Activated T-helper 2 cell treated with anti-CD3 and anti-CD28 coated beads, Interferon-gamma antibody, Interleukin-2, Interleukin-4, amounts not matched to agents 10 μg/mL and 5 μg/mL and 100 μg/mL, durations not matched to agents 14 hours and 24 hours and 36 hours (primary cell): ENCODE data around the gene CNTFR. TPM values are rescaled to one million over a fixed set of nuclear protein-coding genes. Genes with fewer than 3 reads are reported as not detected.
A peak's percentile ranks its signal among the peaks of the same experiment; 100 is the strongest.

Source experiments
- DNase-seq: peaks from one replicate; pipeline ENCODE4 v3.0.0; 2021; ENCODE audit warnings: low spot score
- H3K27ac Mint-ChIP-seq: one replicate; pipeline ENCODE4 v1.8.0; 2021; ENCODE audit warnings: mixed read lengths
- H3K27me3 Mint-ChIP-seq: one replicate; pipeline ENCODE4 v1.8.0; 2021; ENCODE audit warnings: low read depth, mixed read lengths
- H3K36me3 Mint-ChIP-seq: one replicate; pipeline ENCODE4 v1.8.0; 2021; ENCODE audit warnings: low read depth, mixed read lengths
- H3K4me1 Mint-ChIP-seq: one replicate; pipeline ENCODE4 v1.8.0; 2021; ENCODE audit warnings: low read depth, mixed read lengths
- H3K4me3 Mint-ChIP-seq: one replicate; pipeline ENCODE4 v1.8.0; 2021; ENCODE audit warnings: low read depth, mild to moderate bottlenecking, moderate library complexity, mixed read lengths
- H3K9me3 Mint-ChIP-seq: one replicate; pipeline ENCODE4 v1.8.0; 2021; ENCODE audit warnings: mixed read lengths
- intact Hi-C: fragments of 100-400 bp; cut with micrococcal nuclease; formaldehyde crosslinking; loops from one replicate; pipeline ENCODE4 v1.15.1; 2023
- total RNA-seq: library from RNA; stranded (reverse); gene quantifications from 2 replicates; pipeline ENCODE4 v1.2.3, GENCODE V29; 2022

Gene CNTFR
- total RNA-seq, 1 donor from 2014 or later = not detected

DNA sequence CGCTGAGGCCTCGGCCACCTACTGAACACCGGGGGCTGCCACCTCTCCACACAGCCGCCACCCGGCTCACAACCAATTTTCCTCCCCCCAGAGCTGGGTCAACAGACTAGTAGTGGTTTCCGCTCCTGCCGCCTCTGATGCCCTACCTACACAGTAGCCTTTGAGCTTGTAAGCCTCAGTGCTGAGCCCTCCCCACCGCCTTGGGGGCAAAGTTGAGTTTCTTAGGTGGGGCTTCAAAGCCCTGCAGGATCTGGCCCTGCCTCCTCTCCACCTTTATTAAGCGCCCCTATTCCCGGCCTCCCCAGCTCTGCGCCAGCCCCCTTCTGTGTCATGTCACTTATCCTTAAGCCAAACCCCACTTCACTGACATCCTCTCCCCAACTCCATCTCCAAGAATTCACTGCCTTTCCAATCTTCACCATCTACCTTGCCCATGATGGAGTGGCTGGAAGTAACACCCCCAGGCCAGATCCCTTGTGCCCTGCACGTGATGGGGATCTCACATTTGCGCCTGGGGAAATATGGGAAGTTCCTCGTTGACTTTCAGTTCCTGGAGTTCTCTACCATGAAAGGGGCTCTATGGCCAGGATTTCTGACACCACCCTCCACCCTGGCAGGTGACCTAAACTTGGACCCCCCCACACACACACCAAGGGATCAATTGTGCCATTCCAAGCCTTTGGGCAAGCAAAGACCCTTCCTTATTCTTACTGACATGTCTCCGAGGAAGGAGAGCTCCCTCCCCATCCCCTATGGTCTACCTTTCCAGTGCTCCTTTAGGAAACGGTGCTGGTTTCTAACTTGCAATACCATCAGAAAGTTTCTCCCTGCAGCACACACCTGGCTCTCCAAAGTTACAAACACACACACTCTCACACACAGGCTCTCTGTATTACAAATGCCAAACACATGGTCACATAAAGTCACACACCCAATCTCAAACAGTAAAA, 2.7 kb upstream of the CNTFR start:
- Mint-ChIP-seq H3K4me1 (peaks cover 2% of the 10 kb centered on the region), H3K27ac (no peak overlapping the region), H3K9me3 (no peaks in the 10 kb centered on the region), H3K27me3 (peaks cover 64% of the 10 kb centered on the region), H3K36me3 (no peaks in the 10 kb centered on the region), H3K4me3 (no peak overlapping the region)
- DNase-seq = no peak
- intact Hi-C loops = loop anchor here (2.0 to 5.0 kb wide), 4 partner anchors 43 to 190 kb away; no protein-coding TSS in a partner anchor

DNA sequence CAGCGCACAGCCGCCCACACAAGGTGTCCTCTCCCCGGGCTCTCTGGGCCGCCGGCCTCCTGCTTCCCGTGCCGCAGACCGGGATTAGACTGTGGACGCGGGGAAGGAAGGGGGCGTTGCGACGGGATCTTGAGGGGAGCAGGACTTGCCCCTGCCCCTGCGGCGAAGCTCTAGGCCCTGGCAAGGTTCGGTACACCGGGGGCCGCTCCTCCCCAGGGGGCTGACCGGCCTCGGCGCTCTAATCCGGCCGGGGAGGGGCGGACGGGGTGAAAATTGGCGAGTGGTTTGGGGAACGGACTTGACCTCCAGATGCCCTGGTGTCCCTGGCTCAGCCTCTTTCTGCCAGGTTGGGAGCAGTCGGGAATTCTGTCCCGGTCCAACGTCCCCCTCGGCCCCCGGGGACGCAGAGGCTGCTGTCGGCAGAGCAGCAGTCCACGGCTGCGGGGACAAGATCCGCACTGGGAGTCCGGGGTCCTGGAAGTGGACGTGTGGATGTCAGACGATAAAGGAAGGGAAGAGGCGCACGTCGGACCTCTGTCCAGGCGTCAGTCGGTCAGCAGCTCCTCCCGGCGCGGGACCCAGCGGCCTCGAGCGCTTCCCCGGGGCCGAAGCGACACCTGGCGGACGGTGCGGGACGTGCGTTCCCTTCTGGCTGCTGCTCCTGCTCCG, 1.9 kb upstream of the CNTFR start:
- H3K27ac Mint-ChIP-seq = no peak overlapping the region
- H3K9me3 Mint-ChIP-seq = no peaks in the 10 kb centered on the region
- peaks cover 69% of the 10 kb centered on the region for H3K27me3 Mint-ChIP-seq
- peaks cover 2% of the 10 kb centered on the region for H3K4me1 Mint-ChIP-seq
- H3K4me3 Mint-ChIP-seq = no peak overlapping the region
- peak; percentile 67 for DNase-seq
- H3K36me3 Mint-ChIP-seq = no peaks in the 10 kb centered on the region
- intact Hi-C loops = loop anchor here (2.0 to 5.0 kb wide), 4 partner anchors 43 to 189 kb away; no protein-coding TSS in a partner anchor

DNA sequence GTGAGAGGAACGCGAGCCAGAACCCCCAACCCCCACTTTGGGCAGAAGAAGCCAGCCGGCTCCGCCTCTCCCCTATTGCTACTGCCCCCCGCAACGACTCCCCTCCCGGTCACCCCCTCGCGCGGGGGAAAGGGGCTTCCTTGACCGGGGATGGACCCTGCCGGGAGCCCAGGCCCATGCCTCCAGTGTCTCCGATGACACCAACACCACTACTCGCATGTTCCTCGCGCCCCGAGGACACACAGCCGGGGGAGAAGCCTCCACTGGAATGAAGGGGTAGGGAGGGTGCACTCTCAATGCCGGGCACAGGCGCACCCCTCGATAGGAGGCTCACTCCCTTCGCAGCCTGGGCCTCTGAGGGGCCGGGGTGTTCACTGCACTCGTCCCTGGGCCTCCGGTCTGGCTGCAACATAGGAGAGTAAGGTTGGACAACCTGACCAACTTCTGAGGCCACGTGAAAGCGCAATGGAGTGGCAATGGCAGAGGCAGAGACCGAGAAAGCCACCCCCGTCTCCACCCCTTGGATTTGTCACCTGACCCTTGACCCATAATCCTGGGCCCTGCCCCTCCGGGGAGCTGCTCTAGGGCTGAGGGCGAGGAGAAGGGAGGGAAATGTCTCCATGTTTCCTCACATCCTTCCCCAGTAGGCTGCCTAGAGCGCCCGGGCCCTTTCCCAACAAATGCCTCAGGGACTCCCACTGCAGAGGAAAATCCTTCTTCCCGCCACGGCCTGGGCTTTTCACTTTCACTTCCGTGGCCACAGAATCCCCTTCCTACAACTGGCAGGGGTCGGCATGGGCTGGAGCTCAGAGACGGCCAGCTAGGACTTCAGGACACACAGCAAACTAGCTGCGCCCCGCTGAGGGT, 1.1 kb upstream of the CNTFR start:
- Mint-ChIP-seq H3K4me1 (peaks cover 2% of the 10 kb centered on the region), H3K27ac (no peak overlapping the region), H3K36me3 (no peaks in the 10 kb centered on the region), H3K9me3 (no peaks in the 10 kb centered on the region), H3K4me3 (peak overlapping the region; percentile 51), H3K27me3 (peaks cover 71% of the 10 kb centered on the region)
- no peak for DNase-seq
- intact Hi-C loops = loop anchor here (2.0 to 5.0 kb wide), 4 partner anchors 42 to 188 kb away; no protein-coding TSS in a partner anchor

- peaks cover 77% of the 10 kb centered on the region for H3K27me3 Mint-ChIP-seq
- H3K4me3 Mint-ChIP-seq = peak overlapping the region; percentile 9
- no peak for DNase-seq
- H3K36me3 Mint-ChIP-seq = no peaks in the 10 kb centered on the region
- intact Hi-C loops = loop anchor here (2.0 kb wide), 1 partner anchor 36 kb away; no protein-coding TSS in a partner anchor
- H3K27ac Mint-ChIP-seq = no peak overlapping the region
- no peaks in the 10 kb centered on the region for H3K9me3 Mint-ChIP-seq
- peaks cover 2% of the 10 kb centered on the region for H3K4me1 Mint-ChIP-seq
Observed at GRCh38 chr9:34588671-34589635, 571 bp downstream of the CNTFR start.

GRCh38 chr9:34587271-34587670, 2.3 kb downstream of the CNTFR start:
- Mint-ChIP-seq H3K4me3 (no peak overlapping the region), H3K27ac (no peak overlapping the region), H3K4me1 (peaks cover 2% of the 10 kb centered on the region), H3K9me3 (no peaks in the 10 kb centered on the region), H3K27me3 (peaks cover 71% of the 10 kb centered on the region), H3K36me3 (no peaks in the 10 kb centered on the region)
- DNase-seq = no peak
- intact Hi-C loops = no loop called here

GRCh38 chr9:34585946-34586669, 3.4 kb downstream of the CNTFR start:
- Mint-ChIP-seq H3K27me3 (peaks cover 73% of the 10 kb centered on the region), H3K27ac (no peak overlapping the region)

DNA sequence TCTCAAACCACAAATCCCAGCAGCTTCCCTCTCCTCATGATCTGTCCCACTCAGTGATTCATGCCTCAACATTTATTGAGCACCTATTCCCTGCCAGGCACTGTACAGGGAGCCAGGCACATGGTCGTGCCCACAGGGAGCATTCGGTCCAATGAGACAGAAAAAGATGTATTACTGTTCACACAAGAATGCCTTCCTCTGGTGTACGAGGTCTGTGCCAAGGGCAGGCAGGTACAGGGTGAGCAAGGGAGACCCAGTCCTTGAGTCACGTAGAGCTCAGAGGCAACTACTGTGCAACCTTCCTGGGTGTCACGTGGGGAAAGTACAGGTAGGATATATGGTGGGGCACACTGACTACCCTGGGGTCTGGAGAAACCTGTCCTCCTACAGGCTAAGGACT, 4.6 kb downstream of the CNTFR start:
- no peaks in the 10 kb centered on the region for H3K4me1 Mint-ChIP-seq
- no peak overlapping the region for H3K27ac Mint-ChIP-seq
- peaks cover 74% of the 10 kb centered on the region for H3K27me3 Mint-ChIP-seq
- DNase-seq = no peak
- H3K36me3 Mint-ChIP-seq = no peaks in the 10 kb centered on the region
- intact Hi-C loops = no loop called here
- H3K9me3 Mint-ChIP-seq = no peaks in the 10 kb centered on the region
- no peak overlapping the region for H3K4me3 Mint-ChIP-seq

More at GRCh38 chr9:34585946-34586669, 3.4 kb downstream of the CNTFR start:
- H3K4me1 Mint-ChIP-seq = peaks cover 2% of the 10 kb centered on the region
- no peak overlapping the region for H3K4me3 Mint-ChIP-seq
- no peaks in the 10 kb centered on the region for H3K36me3 Mint-ChIP-seq
- intact Hi-C loops = no loop called here
- H3K9me3 Mint-ChIP-seq = no peaks in the 10 kb centered on the region
- no peak for DNase-seq

DNA sequence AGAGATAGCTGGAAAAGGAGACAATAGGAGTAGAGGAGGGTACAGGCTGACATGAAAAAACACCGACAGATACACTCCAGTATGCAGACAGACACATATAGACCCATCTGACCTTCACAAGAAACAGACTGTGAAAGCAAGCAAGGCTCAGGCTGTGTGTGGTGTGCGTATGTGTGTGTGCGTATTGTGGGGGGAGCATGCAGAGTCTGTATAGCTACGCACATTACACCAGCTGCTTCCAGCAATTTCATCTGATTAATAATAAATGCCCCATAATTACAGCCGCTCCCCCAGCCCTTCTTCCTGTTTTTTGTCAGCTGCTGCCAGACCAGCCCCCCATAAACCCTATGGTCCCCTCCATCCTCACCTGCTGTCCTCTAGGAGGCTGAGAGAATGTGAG, 6.7 kb downstream of the CNTFR start:
- H3K27me3 Mint-ChIP-seq = peaks cover 73% of the 10 kb centered on the region
- no peaks in the 10 kb centered on the region for H3K36me3 Mint-ChIP-seq
- no peak for DNase-seq
- H3K4me1 Mint-ChIP-seq = no peaks in the 10 kb centered on the region
- intact Hi-C loops = no loop called here
- no peak overlapping the region for H3K4me3 Mint-ChIP-seq
- H3K9me3 Mint-ChIP-seq = no peaks in the 10 kb centered on the region
- H3K27ac Mint-ChIP-seq = no peak overlapping the region

- no peak for DNase-seq
- Mint-ChIP-seq H3K27me3 (peaks cover 71% of the 10 kb centered on the region), H3K27ac (no peak overlapping the region), H3K36me3 (no peaks in the 10 kb centered on the region), H3K4me1 (no peaks in the 10 kb centered on the region), H3K9me3 (no peaks in the 10 kb centered on the region), H3K4me3 (no peak overlapping the region)
- intact Hi-C loops = no loop called here
Observed at GRCh38 chr9:34581318-34581717, 8.2 kb downstream of the CNTFR start.

DNA sequence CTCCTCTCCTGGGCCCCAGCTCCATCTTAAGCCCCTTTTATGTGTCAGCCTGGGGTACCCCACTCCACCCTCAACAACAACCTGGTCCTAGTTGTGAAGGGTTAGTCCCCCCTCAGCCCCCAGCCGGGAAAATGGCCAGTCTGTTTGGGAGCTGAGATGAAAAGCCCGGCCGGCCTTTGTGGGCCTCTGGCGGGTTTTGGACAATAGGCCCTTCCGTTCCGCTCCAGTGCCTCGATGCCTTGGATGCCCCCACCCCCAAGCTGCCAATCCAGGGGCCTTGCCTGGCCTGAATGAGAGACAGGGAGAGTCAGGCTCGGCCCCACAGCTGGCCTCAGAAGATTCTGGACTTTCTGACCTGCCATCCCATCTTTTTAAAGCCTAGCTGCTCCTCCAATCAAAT, 9.2 kb downstream of the CNTFR start:
- Mint-ChIP-seq H3K4me1 (no peaks in the 10 kb centered on the region), H3K27me3 (peaks cover 68% of the 10 kb centered on the region), H3K4me3 (no peak overlapping the region), H3K36me3 (no peaks in the 10 kb centered on the region), H3K9me3 (no peaks in the 10 kb centered on the region), H3K27ac (no peak overlapping the region)
- DNase-seq = no peak
- intact Hi-C loops = no loop called here

DNA sequence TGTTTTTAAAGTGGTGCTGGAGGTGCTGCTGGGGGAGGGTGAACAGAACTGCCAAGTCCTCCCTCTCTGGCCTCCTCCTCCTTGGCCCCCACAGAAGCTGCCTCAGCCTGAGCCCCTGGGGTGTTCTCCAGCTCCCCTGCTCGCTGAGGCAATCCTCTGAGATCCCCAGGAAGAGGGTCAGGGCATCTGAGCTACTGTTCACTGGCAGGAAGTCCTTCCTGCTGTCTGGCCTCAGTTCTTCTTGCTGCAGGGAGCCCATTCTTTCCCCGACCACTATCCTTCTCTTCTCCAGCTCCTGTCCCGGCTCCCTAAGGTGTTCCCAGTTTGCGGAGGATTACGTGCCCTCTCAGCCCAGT, 9.7 kb downstream of the CNTFR start:
- H3K36me3 Mint-ChIP-seq = no peaks in the 10 kb centered on the region
- intact Hi-C loops = no loop called here
- H3K4me3 Mint-ChIP-seq = no peak overlapping the region
- H3K4me1 Mint-ChIP-seq = no peaks in the 10 kb centered on the region
- peaks cover 64% of the 10 kb centered on the region for H3K27me3 Mint-ChIP-seq
- no peak overlapping the region for H3K27ac Mint-ChIP-seq
- no peaks in the 10 kb centered on the region for H3K9me3 Mint-ChIP-seq
- DNase-seq = no peak
